AG10803 (cell line): ENCODE data around the gene ME3.

ENCODE experiments used
- DNase-seq: peaks from one replicate; pipeline ENCODE4 v3.0.0; 2010; ENCODE audit warnings: low read depth
- H3K4me3 ChIP-seq: 2 replicates; pipeline ENCODE4 v1.5.1; 2011; ENCODE audit warnings: mild to moderate bottlenecking, low read length, control low read depth
- TF ChIP-seq, protein P1 (sequence below): conservative IDR thresholded peaks from 2 replicates; pipeline ENCODE4 v1.5.1; 2011; ENCODE audit warnings: mild to moderate bottlenecking, low read length, control low read depth, inconsistent platforms

Gene ME3

DNA sequence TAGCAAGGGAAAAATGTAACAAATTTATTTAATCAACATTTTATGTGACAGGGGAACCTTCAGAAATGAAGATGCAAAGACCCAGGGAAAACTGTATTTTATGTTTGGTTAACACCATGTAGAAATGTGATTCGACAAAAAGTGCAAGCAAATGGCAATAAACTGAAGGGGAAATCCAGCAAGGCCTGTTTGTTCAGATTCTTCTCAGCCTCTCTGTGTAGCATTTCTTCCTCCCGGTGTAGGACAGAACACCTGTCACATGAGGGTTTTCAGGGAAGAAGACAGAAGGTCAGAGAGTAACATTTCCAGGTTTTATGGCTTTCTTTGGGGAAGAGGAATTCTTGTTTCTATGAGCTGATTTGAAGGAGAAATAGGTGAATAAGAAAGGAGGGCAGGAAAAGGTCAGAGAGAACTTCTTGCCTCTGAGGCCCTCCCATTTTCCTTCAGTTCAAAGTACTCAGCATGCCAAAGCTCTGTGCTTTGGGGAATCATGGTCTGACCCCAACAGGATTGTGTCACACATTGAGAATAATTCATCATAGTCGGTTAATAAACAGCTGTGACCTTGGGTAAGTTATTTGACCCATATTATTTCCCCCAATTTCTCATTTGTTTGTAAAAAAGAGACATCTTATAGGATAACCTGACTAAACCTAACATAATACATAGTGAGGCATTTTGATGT, 45.5 kb upstream of the ME3 start:
- TF ChIP-seq, protein P1, sequence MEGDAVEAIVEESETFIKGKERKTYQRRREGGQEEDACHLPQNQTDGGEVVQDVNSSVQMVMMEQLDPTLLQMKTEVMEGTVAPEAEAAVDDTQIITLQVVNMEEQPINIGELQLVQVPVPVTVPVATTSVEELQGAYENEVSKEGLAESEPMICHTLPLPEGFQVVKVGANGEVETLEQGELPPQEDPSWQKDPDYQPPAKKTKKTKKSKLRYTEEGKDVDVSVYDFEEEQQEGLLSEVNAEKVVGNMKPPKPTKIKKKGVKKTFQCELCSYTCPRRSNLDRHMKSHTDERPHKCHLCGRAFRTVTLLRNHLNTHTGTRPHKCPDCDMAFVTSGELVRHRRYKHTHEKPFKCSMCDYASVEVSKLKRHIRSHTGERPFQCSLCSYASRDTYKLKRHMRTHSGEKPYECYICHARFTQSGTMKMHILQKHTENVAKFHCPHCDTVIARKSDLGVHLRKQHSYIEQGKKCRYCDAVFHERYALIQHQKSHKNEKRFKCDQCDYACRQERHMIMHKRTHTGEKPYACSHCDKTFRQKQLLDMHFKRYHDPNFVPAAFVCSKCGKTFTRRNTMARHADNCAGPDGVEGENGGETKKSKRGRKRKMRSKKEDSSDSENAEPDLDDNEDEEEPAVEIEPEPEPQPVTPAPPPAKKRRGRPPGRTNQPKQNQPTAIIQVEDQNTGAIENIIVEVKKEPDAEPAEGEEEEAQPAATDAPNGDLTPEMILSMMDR = no peak
- H3K4me3 ChIP-seq = no peak overlapping the region

DNA sequence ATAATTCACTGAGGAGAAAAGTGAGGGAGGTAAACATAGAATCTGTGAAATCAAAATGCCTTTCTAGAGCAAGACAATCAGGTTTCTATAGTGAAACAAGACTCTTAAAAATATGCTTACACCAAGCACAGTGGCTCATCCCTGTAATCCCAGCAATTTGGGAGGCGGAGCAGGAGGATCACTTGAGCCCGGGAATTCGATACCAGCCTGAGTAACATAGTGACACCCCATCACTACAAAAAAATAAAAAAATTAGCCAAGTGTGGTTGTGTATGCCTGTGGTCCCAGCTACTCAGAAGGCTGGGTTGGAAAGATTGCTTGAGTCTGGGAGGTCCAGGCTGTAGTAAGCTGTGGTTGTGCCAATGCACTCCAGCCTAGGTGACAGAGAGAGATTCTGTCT, 43.2 kb upstream of the ME3 start:
- DNase-seq = no peak
- TF ChIP-seq, protein P1 = no peak
- H3K4me3 ChIP-seq = no peak overlapping the region

More for the DNA sequence above, 45.5 kb upstream of the ME3 start:
- DNase-seq = no peak

DNA sequence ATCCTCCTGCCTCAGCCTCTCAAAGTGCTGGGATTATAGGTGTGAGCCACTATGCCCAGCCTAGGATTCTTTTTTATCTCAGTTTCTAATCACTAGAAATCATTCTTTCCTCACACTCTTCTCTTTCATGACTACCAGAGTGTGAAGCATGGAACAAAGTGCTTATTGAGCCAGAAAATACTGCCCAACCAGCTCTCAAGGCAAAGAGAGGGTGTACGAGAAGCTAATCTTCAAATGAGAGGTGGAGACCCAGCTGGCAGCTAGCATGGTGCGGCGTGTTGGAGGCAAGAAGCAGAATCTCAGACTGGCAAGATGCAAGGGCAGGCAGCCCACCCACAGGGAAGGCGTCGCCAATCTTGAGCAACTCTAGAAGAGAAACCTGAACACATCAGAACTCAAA, 41.1 kb upstream of the ME3 start:
- no peak for DNase-seq
- TF ChIP-seq, protein P1 = no peak
- H3K4me3 ChIP-seq = no peak overlapping the region

DNA sequence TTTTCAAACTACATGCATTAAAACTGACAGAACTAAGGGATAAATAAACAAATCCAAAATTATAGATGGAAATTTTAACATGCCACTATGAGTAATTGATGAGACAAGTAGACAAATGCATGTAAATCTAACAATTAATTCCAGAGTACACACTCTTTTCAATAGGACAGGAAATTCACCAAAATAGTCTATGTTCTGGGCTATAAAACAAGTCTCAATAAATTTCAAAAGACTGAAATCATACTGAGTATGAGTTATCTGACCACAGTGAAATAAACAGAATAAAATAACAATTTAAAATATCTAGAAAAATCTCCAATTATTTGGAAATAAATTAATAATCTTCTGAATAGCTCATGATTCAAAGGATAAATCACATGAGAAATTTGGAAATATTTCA, 38.5 kb upstream of the ME3 start:
- H3K4me3 ChIP-seq = no peak overlapping the region
- TF ChIP-seq, protein P1 = no peak
- DNase-seq = no peak

DNA sequence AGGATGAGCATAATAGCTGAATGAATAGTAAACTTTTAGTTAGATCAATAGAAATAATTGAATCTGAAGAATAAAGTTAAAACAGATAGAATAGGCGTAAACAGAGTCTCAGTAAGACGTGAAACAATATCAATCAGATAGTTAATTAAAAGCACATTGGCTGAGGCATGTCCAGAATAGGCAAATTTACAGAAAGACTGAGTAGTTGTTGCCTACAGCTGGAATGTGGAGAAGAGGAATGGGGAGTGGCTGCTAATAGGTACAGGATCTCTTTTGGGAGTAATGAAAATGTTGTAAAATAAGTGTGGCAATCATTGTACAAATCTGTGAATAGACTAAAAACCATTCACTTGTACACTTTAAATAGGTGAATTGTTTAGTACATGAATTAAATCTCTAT, 36.3 kb upstream of the ME3 start:
- TF ChIP-seq, protein P1 = no peak
- DNase-seq = peak; percentile 60
- H3K4me3 ChIP-seq = no peak overlapping the region

DNA sequence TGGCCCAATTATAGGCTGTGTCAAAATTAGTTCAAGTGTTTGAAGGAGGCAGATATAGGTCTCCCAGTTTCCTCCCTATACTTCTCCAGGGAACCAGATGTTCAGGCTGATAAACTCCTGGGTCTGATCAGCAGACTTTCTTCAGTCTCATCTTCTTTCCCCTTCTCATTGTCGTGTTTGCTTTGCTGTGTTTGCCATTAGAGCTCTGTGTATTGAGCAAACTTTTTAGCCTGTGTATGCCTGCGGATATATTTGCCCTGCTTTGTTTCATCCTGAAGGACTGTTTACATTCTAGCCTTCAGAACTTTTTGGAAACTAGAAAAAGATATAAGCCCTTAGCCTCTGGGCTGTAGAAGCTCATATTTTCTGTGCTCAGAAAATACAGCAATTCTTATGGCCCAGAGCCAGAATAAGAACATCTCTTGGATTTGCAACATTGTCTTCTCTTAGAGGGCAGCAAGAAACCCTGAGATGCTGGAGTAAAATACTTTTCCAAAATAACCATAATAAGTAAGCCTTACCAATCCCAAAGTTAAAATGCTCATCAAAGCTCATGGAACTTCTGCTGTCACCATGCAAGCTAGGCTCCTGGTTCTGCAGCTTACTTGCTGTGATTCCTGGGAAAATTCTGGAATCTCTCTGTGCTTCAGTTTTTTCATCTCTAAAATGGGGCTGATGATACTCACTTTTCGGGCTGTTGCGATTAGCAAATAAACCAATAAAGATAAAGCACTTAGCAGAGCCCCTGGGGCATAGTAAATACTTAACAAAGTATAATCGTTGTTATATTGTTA, 34.1 kb upstream of the ME3 start:
- no peak overlapping the region for H3K4me3 ChIP-seq
- TF ChIP-seq, protein P1 = no peak

DNA sequence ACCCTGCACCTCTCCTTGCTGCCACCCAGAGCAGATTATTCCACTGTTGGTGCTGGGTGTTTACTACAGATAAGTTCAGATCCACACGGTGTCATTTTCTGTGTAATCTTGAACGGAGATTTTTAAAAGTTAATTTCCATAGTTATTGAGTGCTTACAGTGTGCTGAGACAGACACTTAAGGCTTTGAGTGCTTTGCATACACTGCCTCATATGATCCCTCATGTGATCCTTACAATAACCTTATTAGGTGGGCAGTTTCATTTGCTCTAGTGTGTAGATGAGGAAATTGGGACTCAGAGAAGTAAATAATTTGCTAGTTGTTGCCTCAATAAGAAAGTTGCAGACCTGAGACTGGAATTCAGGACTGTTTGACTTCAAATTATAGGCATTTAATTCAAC, 32.3 kb upstream of the ME3 start:
- DNase-seq = no peak
- TF ChIP-seq, protein P1 = no peak
- no peak overlapping the region for H3K4me3 ChIP-seq

More for the DNA sequence above, 34.1 kb upstream of the ME3 start:
- no peak for DNase-seq
